ENCODE data around the gene MYO1D. TPM values are rescaled to one million over a fixed set of nuclear protein-coding genes. Genes with fewer than 3 reads are reported as not detected.
A peak's percentile ranks its signal among the peaks of the same experiment; 100 is the strongest.
"Not testable (repeated sequence)": the region's sequence is repeated elsewhere in the genome, so short reads cannot be mapped to it uniquely, and the experiment has no call there.

MYO1D gene
- total RNA-seq, 1 donor from 2014 or later = 24.9 TPM

DNA sequence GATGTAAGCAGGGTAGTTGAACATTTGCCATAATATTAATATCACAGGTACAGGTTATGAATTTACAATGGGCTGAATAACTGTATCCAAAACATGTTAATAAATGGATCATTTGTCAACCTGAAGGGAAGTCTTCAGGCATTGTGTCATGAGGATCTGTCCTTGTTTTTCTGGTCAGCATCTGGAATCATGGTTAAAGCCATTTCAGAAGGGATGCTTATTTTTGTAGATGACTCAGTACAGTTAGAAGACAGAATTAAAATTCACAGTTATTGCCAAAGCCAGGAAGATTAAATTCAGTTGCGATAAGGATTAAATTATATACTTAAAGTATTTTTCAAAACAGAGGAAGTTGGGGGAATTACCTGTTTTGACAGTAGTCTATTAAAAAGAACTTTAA is 424.6 kb downstream of the MYO1D start:
- peaks cover 41% of the 10 kb centered on the region for H3K36me3 Mint-ChIP-seq
- H3K27ac Mint-ChIP-seq = no peak overlapping the region
- H3K4me3 Mint-ChIP-seq = no peak overlapping the region
- no peak for DNase-seq (ENCODE audit: extremely low spot score, unreplicated experiment)
- TF ChIP-seq, protein P1, sequence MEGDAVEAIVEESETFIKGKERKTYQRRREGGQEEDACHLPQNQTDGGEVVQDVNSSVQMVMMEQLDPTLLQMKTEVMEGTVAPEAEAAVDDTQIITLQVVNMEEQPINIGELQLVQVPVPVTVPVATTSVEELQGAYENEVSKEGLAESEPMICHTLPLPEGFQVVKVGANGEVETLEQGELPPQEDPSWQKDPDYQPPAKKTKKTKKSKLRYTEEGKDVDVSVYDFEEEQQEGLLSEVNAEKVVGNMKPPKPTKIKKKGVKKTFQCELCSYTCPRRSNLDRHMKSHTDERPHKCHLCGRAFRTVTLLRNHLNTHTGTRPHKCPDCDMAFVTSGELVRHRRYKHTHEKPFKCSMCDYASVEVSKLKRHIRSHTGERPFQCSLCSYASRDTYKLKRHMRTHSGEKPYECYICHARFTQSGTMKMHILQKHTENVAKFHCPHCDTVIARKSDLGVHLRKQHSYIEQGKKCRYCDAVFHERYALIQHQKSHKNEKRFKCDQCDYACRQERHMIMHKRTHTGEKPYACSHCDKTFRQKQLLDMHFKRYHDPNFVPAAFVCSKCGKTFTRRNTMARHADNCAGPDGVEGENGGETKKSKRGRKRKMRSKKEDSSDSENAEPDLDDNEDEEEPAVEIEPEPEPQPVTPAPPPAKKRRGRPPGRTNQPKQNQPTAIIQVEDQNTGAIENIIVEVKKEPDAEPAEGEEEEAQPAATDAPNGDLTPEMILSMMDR (conservative IDR thresholded peaks at IDR 0.05) = no peak
- no peaks in the 10 kb centered on the region for H3K27me3 Mint-ChIP-seq
- H3K4me1 Mint-ChIP-seq (ENCODE audit: unreplicated experiment) = no peaks in the 10 kb centered on the region
- H3K9me3 Mint-ChIP-seq = no peaks in the 10 kb centered on the region

DNA sequence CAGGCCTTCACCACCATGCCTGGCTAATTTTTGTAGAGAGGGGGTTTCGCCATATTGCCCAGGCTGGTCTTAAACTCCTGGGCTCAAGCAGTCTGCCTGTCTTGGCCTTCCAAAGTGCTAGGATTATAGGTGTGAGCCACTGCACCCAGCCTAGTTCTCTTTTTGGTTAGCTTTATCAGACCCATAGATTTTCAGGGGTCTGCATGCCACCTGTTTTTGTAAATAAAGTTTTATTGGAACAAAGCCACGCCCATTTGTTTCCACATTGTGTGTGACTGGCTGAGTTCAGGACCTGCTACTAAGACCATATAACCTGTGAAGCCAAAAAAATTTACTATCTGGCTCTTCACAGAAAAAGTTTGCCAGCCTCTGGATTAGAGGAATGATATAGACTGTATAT is 425.0 kb downstream of the MYO1D start:
- H3K36me3 Mint-ChIP-seq = peaks cover 40% of the 10 kb centered on the region
- no peak for DNase-seq (ENCODE audit: extremely low spot score, unreplicated experiment)
- TF ChIP-seq, protein P1 (conservative IDR thresholded peaks at IDR 0.05) = no peak
- H3K27me3 Mint-ChIP-seq = no peaks in the 10 kb centered on the region
- no peaks in the 10 kb centered on the region for H3K9me3 Mint-ChIP-seq
- H3K4me3 Mint-ChIP-seq = no peak overlapping the region
- peaks cover 3% of the 10 kb centered on the region for H3K4me1 Mint-ChIP-seq (ENCODE audit: unreplicated experiment)
- no peak overlapping the region for H3K27ac Mint-ChIP-seq

DNA sequence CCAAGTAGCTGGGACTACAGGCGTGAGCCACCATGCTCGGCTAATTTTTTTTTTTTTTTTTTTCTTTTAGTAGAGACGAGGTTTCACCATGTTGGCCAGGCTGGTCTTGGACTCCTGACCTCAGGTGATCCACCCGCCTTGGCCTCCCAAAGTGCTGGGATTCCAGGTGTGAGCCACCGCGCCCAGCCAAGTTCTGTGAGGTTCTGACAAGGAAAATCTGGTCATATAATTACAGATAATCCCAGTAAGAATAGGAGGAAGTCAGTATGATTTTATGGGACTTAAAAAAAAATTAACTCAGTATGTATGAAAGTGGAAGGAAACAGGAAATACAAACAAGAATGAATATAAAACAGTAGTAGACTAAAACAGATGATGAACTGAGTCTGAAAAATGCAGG is 426.5 kb downstream of the MYO1D start:
- H3K27me3 Mint-ChIP-seq; H3K9me3 Mint-ChIP-seq; H3K4me3 Mint-ChIP-seq; H3K27ac Mint-ChIP-seq; DNase-seq (ENCODE audit: extremely low spot score, unreplicated experiment): not testable (repeated sequence)
- H3K36me3 Mint-ChIP-seq = peaks cover 40% of the 10 kb centered on the region
- H3K4me1 Mint-ChIP-seq (ENCODE audit: unreplicated experiment) = peaks cover 15% of the 10 kb centered on the region

DNA sequence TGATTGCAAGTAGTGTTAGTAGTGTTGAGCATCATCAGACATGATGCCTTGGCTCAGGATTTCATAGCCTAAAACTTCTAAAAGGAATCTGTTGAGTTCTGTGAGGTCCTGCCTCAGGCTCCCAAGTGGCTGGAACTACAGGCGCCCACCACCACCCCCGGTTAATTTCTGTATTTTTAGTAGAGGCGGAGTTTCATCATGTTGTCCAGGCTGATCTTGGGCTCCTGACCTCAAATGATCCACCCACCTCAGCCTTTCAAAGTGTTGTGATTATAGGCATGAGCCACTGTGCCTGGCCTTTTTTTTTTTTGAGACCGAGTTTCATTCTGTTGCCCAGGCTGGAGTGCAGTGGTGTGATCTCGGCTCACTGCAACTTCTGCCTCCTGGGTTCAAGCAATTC is 427.0 kb downstream of the MYO1D start:
- Mint-ChIP-seq H3K4me3 (no peak overlapping the region), H3K27ac (no peak overlapping the region), H3K9me3 (no peaks in the 10 kb centered on the region)

DNA sequence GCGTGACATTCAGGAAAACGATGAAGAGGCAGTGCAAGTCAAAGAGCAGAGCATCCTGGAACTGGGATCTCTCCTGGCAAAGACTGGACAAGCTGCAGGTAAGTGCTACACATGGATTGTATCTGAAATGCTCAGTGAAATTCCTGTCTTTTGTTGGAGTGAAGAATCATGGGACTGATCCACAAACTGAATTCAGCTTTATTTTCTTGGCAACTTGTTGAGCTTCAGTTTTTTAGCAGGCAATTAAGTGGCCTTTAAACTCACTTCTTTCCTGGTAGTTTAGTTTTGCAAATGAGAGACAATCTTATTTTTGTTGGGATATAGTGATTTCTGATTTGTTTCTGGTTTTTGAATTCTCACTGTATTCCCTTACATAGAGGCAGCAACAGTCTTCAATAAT is 430.0 kb downstream of the MYO1D start:
- peak overlapping the region; percentile 92 for H3K4me3 Mint-ChIP-seq
- peaks cover 11% of the 10 kb centered on the region for H3K27me3 Mint-ChIP-seq
- peaks cover 18% of the 10 kb centered on the region for H3K4me1 Mint-ChIP-seq (ENCODE audit: unreplicated experiment)
- peaks cover 23% of the 10 kb centered on the region for H3K36me3 Mint-ChIP-seq
- H3K9me3 Mint-ChIP-seq = no peaks in the 10 kb centered on the region
- TF ChIP-seq, protein P1 (conservative IDR thresholded peaks at IDR 0.05) = no peak
- H3K27ac Mint-ChIP-seq = no peak overlapping the region
- no peak for DNase-seq (ENCODE audit: extremely low spot score, unreplicated experiment)

More for the DNA sequence above, 427.0 kb downstream of the MYO1D start:
- Mint-ChIP-seq H3K4me1 (ENCODE audit: unreplicated experiment) (peaks cover 18% of the 10 kb centered on the region), H3K36me3 (peaks cover 36% of the 10 kb centered on the region), H3K27me3 (no peaks in the 10 kb centered on the region)
- DNase-seq (ENCODE audit: extremely low spot score, unreplicated experiment) = no peak
- TF ChIP-seq, protein P1 (conservative IDR thresholded peaks at IDR 0.05) = no peak

DNA sequence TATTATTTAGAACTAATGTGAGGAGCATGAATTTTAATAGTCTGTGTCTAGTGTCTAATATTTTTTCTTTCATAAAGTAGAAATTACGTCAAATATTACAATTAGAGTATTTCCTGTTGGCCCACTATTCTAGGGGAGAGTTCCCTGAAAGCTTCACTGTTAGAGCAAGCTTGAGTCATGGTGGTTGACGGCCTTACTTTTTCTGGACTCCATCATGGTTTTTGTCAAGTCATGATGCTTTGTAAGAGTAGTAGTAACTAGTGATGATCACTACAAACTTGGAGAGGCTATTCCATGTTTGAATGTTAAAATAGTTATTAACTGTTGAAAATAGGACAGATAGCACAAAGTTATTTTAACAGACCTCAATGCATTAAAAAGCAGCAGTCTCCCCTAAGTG is 431.0 kb downstream of the MYO1D start:
- Mint-ChIP-seq H3K4me1 (ENCODE audit: unreplicated experiment) (peaks cover 18% of the 10 kb centered on the region), H3K27me3 (peaks cover 19% of the 10 kb centered on the region), H3K4me3 (peak overlapping the region; percentile 92), H3K27ac (peak overlapping the region; percentile 85), H3K9me3 (no peaks in the 10 kb centered on the region), H3K36me3 (peaks cover 17% of the 10 kb centered on the region)
- DNase-seq (ENCODE audit: extremely low spot score, unreplicated experiment) = no peak
- TF ChIP-seq, protein P1 (conservative IDR thresholded peaks at IDR 0.05) = no peak
